Transverse colon (tissue), 4 donors: ENCODE results near the gene PCCB.

Source experiments
- POLR2A ChIP-seq: fragments of 450-650 bp; IDR thresholded peaks from one replicate; pipeline ENCODE4 v1.6.1; 2016; ENCODE audit warnings: antibody characterized with exemption, mild to moderate bottlenecking, moderate library complexity
- POLR2AphosphoS5 ChIP-seq, 3 donors: sonication (generic); formaldehyde crosslinking; IDR thresholded peaks; one replicate each; pipeline ENCODE4 v1.6.1; 2016; ENCODE audit warnings: antibody characterized with exemption in 3 of 3
- TF ChIP-seq, protein P1 (sequence below), 5 experiments: fragments of 200-600 bp in 3 of 5; fragments of 450-650 bp in 2 of 5; sonication (generic) in 3 of 5; IDR thresholded peaks; 1 replicate in 2 of 5; 2 replicates in 3 of 5; pipeline ENCODE4 v1.5.1; 2016 to 2017; ENCODE audit warnings: antibody characterized with exemption in 5 of 5, inconsistent platforms in 3 of 5, mild to moderate bottlenecking in 2 of 5, moderate library complexity in 1 of 5

DNA sequence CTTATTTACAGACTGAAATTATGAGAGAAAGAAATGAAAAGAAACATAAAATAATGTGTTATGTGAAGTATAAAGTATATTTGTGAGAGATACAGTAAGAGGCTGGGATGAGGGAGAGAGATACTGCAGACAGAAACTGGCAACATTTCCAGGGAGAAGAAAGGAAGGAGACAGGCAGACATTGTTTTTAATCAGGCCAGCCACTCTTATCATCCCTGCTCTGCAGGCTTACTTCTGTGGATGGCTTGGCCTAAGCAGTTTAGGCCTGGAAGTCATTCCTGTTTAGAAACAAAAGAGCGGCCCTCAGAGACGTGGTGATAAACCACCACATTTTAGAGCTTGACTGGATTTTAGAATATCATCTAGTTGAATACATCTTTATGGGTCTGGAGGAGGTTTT, 12.4 kb downstream of the PCCB start:
- TF ChIP-seq, protein P1, sequence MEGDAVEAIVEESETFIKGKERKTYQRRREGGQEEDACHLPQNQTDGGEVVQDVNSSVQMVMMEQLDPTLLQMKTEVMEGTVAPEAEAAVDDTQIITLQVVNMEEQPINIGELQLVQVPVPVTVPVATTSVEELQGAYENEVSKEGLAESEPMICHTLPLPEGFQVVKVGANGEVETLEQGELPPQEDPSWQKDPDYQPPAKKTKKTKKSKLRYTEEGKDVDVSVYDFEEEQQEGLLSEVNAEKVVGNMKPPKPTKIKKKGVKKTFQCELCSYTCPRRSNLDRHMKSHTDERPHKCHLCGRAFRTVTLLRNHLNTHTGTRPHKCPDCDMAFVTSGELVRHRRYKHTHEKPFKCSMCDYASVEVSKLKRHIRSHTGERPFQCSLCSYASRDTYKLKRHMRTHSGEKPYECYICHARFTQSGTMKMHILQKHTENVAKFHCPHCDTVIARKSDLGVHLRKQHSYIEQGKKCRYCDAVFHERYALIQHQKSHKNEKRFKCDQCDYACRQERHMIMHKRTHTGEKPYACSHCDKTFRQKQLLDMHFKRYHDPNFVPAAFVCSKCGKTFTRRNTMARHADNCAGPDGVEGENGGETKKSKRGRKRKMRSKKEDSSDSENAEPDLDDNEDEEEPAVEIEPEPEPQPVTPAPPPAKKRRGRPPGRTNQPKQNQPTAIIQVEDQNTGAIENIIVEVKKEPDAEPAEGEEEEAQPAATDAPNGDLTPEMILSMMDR (IDR thresholded peaks at IDR 0.05) = no peak
- TF ChIP-seq POLR2AphosphoS5 (IDR thresholded peaks at IDR 0.05) (no peak), POLR2A (no peak)
